ENCODE results near the gene ZNF574.
A peak's percentile ranks its signal among the peaks of the same experiment; 100 is the strongest.

DNA sequence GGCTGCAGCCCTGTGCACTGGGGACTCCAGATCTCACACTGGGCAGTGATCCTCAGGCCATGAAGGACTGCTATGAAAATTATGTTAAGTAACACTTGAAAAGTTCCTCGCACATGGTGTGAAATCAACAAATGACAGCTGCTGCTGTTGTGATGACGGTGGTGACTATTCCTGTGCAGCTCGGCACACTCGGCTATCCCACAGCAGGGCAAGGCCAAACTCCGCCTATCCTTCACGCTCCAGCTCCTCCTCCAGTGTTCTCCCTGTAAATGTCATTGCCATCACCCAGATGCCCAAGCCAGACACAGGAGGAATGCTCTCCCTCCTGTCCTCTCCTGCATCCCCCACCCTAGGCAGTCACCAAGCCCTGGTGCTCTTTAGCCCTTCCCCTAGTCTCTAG is 37.3 kb upstream of the ZNF574 start:
- TF ChIP-seq POLR2A (IDR thresholded peaks at IDR 0.05), result peak in 1 of 2 donors; percentile 40
- TF ChIP-seq, protein P1, sequence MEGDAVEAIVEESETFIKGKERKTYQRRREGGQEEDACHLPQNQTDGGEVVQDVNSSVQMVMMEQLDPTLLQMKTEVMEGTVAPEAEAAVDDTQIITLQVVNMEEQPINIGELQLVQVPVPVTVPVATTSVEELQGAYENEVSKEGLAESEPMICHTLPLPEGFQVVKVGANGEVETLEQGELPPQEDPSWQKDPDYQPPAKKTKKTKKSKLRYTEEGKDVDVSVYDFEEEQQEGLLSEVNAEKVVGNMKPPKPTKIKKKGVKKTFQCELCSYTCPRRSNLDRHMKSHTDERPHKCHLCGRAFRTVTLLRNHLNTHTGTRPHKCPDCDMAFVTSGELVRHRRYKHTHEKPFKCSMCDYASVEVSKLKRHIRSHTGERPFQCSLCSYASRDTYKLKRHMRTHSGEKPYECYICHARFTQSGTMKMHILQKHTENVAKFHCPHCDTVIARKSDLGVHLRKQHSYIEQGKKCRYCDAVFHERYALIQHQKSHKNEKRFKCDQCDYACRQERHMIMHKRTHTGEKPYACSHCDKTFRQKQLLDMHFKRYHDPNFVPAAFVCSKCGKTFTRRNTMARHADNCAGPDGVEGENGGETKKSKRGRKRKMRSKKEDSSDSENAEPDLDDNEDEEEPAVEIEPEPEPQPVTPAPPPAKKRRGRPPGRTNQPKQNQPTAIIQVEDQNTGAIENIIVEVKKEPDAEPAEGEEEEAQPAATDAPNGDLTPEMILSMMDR (IDR thresholded peaks at IDR 0.05), result no peak
